ENCODE results near the gene BLTP2. TPM values are rescaled to one million over a fixed set of nuclear protein-coding genes. Genes with fewer than 3 reads are reported as not detected.

Gene BLTP2
- total and polyA plus RNA-seq, 7 donors, result 23.6 to 100 (median 71.0) TPM

GRCh38 chr17:28675490-28675889 lies 30.5 kb upstream of the BLTP2 start:
- intact Hi-C loops (cut with DNase I), result no loop called here
- TF ChIP-seq CTCF (IDR thresholded peaks at IDR 0.05), result no peak
- DNase-seq (no peak), ATAC-seq (no peak)
- Histone ChIP-seq H3K27ac (no peak overlapping the region), H3K9me3 (no peaks in the 10 kb centered on the region), H3K36me3 (ENCODE audit: insufficient read depth in 1 of 2, low read depth in 1 of 2) (peaks cover 32 to 100% of the 10 kb centered on the region in 2 donors), H3K4me3 (no peak overlapping the region), H3K4me1 (no peaks in the 10 kb centered on the region), H3K27me3 (ENCODE audit: insufficient read depth in 3 of 3, low read length in 2 of 3) (no peaks in the 10 kb centered on the region)
- WGBS, 3 donors, result 85 to 88% (median 86%) methylated on average over 3 of the region's 3 CpGs

- Histone ChIP-seq H3K4me3 (no peak overlapping the region), H3K27me3 (ENCODE audit: insufficient read depth in 3 of 3, low read length in 2 of 3) (no peaks in the 10 kb centered on the region), H3K36me3 (ENCODE audit: insufficient read depth in 1 of 2, low read depth in 1 of 2) (peaks cover 23 to 91% of the 10 kb centered on the region in 2 donors), H3K27ac (no peak overlapping the region), H3K9me3 (no peaks in the 10 kb centered on the region), H3K4me1 (peaks cover 3% of the 10 kb centered on the region)
- WGBS, 3 donors, result 91 to 95% (median 94%) methylated on average over 1 of the region's 1 CpG
- DNase-seq (no peak), ATAC-seq (no peak)
- intact Hi-C loops (cut with DNase I), result no loop called here
- no peak for TF ChIP-seq CTCF (IDR thresholded peaks at IDR 0.05)
These were observed 25.0 kb upstream of the BLTP2 start for GRCh38 chr17:28669918-28670317.

GRCh38 chr17:28667870-28668269 lies 22.9 kb upstream of the BLTP2 start:
- H3K27me3 ChIP-seq (ENCODE audit: insufficient read depth in 3 of 3, low read length in 2 of 3), result no peaks in the 10 kb centered on the region
- intact Hi-C loops (cut with DNase I), result no loop called here
- ATAC-seq (no peak), DNase-seq (no peak)
- H3K4me1 ChIP-seq, result peaks cover 24% of the 10 kb centered on the region
- H3K9me3 ChIP-seq, result no peaks in the 10 kb centered on the region
- no peak for TF ChIP-seq CTCF (IDR thresholded peaks at IDR 0.05)
- no peak overlapping the region for H3K4me3 ChIP-seq
- H3K36me3 ChIP-seq (ENCODE audit: insufficient read depth in 1 of 2, low read depth in 1 of 2), result peaks cover 9 to 73% of the 10 kb centered on the region in 2 donors
- no peak overlapping the region for H3K27ac ChIP-seq
- 59 to 85% (median 68%) methylated on average over 1 of the region's 1 CpG for WGBS, 3 donors

- 73 to 76% (median 75%) methylated on average over 2 of the region's 2 CpGs for WGBS, 3 donors
- no peak for TF ChIP-seq CTCF (IDR thresholded peaks at IDR 0.05)
- intact Hi-C loops (cut with DNase I), result no loop called here
- Histone ChIP-seq H3K36me3 (ENCODE audit: insufficient read depth in 1 of 2, low read depth in 1 of 2) (peaks cover 3 to 54% of the 10 kb centered on the region in 2 donors), H3K4me3 (no peak overlapping the region), H3K9me3 (no peaks in the 10 kb centered on the region), H3K27ac (no peak overlapping the region), H3K27me3 (ENCODE audit: insufficient read depth in 3 of 3, low read length in 2 of 3) (no peaks in the 10 kb centered on the region), H3K4me1 (peaks cover 28% of the 10 kb centered on the region)
- DNase-seq (no peak), ATAC-seq (no peak)
These were observed 21.0 kb upstream of the BLTP2 start for GRCh38 chr17:28665994-28666393.

GRCh38 chr17:28663723-28664122 lies 18.8 kb upstream of the BLTP2 start:
- ATAC-seq (no peak), DNase-seq (no peak)
- intact Hi-C loops (cut with DNase I), result loop anchor here in 1 of 2 donors (2.0 kb wide), 1 partner anchor 17 kb away; no protein-coding TSS in a partner anchor
- H3K9me3 ChIP-seq, result no peaks in the 10 kb centered on the region
- TF ChIP-seq CTCF (IDR thresholded peaks at IDR 0.05), result no peak
- no peaks in the 10 kb centered on the region for H3K27me3 ChIP-seq (ENCODE audit: insufficient read depth in 3 of 3, low read length in 2 of 3)
- peak overlapping the region; percentile 89 for H3K4me3 ChIP-seq
- H3K4me1 ChIP-seq, result peaks cover 37% of the 10 kb centered on the region
- H3K27ac ChIP-seq, result peak overlapping the region; percentile 91
- H3K36me3 ChIP-seq (ENCODE audit: insufficient read depth in 1 of 2, low read depth in 1 of 2), result peaks cover 3 to 42% of the 10 kb centered on the region in 2 donors

Measured in psoas muscle (tissue), 8 donors.